Middle frontal gyrus (tissue), 1 donor: ENCODE data around the gene CHCHD3.

Experiments used
- DNase-seq: peaks from one replicate; pipeline ENCODE4 v3.0.0-alpha.2; 2015; ENCODE audit warnings: low spot score; ENCODE audit errors: extremely low spot score

CHCHD3 gene

DNA sequence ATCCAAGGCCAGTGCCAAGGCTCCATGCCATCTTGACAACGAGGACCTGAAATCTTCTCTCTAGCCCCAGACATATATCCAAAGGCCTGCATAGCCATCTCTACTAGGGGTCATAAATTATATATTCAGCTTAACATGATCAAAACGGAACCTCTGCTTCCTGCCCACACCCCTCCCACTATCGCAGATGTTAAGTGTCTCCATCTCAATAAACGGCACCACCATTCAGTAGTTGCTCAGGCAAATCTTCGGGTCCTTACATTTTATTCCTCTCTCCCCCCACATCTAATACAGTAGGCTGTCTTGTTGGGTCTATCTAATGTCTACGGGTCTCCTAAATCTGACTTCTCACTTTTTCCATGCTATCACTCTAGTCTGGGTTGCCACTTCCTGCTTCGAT lies 304.5 kb downstream of the CHCHD3 start:
- DNase-seq, result no peak

DNA sequence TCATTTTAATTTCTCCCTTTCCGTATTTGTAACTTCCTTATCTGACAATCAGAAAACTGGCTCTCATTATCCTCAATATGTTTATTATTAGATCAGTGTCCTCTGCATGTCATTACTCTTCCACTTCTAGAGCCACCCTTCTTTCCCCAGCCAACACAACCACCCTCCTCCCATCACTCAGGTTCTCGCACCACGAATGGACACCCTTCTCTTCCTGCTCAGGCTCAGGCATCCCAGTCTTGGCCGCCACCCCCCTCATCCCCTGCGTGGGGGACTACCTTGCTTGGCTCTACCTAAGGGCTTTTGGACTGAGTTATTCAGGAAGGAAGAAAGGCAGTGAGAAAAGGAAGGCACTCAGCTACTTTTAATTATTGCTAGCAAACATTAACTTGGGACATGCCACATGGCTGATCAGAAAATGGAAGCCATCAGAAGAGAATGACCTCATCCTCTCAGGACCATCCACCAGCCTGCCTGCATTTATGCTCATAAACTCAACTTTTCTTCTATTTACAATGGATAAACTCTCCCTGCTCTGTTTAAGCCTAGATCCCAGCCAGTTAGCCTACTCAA lies 305.8 kb downstream of the CHCHD3 start:
- DNase-seq, result no peak

DNA sequence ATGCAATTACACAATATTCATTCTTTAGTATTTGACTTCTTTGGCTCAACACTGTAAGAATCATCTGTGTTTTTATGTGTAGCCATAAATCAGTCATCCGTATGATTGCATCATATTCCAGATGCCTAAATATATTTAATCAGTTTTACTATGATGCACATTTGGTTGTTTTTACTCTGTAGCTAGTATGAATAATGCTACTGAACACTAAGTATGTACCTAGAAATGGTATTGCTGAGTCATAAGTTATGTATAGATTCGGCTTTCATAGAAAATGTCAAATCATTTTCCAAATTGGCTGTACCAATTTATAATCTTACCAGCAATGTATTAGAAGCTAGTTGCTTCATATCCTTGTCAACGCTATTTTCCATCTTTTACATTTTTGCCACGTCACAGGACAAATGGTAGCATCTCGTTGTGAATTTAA lies 308.3 kb downstream of the CHCHD3 start:
- no peak for DNase-seq

DNA sequence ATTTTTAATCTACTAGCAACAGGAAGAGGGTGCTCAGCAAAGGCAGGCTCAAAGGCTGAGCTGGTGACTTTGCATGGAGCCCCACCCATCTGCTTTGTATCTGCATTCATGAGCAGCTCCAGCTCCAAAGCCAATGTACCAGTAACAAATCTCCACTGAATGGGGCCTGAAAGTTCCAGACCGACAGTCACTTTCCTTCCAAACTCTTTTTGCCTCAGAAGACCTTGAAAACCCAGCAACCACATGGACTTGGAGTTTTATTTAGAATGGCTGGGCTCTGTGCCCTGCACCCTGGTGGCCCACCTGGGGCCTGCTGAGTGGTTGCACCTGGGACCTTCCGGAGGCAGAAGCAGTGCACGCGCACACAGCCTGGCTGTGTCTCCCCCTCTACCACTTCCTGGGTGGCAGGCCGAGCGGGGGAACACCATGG lies 310.6 kb downstream of the CHCHD3 start:
- no peak for DNase-seq

DNA sequence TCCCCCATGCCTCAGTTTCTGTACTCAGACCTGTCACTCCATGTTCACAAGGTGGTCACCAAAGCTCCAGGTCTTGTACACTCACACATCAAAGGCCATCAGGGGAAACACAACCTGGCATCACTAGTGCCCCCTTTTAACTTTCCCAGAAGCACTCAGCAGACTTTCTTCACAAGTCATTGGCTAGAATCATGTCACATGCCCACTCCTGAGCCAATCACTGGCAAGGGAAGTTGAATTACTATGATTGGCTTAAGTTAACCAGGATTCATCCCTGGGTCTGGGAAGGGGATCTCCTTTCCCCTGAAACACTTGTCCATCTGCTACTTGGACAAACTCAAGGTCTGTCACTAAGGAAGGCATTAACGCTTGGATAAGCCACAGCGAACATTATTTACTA lies 311.8 kb downstream of the CHCHD3 start:
- DNase-seq, result no peak

DNA sequence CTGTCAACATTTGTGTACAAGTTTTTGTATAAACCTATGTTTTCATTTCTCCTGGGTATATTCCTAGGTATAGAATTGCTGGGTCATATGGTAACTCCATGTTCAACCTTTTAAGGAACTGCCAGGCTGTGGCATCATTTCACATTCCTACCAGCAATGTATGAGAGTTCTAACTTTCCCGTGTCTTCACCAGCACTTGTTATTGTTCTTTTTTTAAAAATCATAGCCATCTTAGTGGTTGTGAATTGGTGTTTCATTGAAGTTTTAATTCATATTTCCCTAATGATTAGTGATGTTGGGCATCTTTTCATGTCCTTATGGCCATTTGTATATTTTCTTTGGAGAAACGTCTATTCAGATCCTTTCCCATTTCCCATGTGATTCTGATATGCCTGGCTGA lies 312.6 kb downstream of the CHCHD3 start:
- no peak for DNase-seq

DNA sequence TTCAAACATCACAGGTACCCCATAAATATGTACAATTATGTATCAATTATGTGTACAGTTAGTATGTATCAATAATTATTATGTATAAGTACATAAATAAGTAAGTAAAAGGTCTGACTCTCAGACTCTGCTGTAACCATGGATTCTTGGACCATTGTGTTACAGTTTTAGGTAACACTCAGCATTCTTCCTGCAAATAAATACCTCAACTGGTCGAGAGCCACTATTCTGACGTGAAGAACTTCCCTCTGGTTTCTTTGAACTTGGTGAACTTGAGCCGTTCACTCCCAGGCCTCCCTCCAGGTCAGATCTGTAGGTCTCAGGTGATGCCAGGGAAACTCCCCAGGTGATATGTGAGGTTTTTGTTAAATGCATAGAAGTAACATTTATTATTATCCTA lies 313.8 kb downstream of the CHCHD3 start:
- DNase-seq, result no peak

DNA sequence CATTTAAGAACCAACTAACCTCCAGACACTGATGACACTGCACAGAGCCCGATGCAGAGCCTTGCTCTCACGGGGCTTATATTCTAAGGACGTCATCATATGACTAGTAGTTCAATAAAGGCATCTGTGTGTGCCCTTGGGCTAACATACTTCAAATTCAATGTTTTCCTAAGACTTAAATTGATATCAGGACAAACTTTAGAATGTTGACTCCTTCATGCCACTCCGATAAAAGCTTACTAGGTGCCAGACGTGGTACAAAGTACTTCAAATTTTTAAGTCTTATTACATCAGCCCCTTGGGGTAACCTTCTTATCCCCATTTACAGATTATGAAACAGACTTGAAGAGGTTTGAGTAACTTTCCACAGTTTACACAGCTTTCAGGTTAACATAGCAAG lies 314.5 kb downstream of the CHCHD3 start:
- no peak for DNase-seq

DNA sequence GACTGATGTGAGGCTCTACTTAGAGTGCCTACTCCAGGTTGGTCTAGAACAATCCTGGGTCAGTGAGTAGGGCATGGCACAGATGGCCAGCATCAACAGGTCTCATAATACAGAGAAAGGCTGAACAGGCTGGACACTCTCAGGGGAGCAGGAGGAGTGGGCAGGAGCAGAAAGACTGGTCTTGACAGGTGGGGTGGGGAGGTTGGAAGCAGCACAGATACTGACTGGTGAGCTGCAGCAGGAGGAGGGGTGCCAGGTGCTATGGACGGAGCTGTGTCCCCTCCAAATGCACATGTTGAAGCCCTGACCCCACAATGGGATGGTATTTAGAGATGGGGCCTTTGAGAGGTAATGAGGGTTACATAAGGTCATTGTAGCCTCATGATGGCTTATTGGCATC lies 315.2 kb downstream of the CHCHD3 start:
- DNase-seq, result no peak

DNA sequence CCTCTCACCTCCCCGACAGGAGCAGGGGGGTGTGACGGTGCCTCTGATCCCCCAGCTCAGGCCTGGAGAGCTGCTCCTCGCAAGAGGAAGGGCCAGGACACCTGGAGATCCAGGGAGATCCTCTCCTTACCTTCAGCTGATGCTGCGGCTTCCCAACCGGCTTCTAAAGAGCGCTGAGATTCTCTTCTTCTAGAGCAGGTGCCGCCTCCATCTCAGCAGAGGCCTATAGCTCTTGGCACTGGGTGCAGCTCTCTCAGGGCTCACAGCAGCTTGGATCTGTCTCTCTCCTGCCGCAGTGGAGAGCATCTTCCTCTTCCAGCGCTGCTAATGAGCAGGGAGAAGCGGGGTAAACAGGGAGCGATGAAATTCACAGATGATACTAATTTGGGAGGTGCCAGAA lies 316.0 kb downstream of the CHCHD3 start:
- no peak for DNase-seq

DNA sequence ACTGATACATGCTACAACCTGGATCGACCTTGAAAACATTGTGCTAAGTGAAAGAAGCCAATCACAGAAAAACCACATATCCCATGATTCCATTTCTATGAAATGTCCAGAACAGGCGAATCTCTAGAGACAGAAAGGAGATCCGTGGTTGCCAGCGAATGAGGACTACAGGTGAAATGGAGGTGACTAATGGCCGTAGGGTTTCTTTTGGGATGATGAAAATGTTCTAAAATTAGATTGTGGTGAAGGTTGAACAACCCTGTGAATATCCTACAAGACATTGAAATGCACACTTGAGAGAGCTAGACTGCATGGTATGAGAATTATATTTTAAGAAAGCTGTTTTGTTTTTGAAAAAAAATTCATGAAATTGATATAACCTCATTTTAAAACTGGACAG lies 317.1 kb downstream of the CHCHD3 start:
- no peak for DNase-seq

DNA sequence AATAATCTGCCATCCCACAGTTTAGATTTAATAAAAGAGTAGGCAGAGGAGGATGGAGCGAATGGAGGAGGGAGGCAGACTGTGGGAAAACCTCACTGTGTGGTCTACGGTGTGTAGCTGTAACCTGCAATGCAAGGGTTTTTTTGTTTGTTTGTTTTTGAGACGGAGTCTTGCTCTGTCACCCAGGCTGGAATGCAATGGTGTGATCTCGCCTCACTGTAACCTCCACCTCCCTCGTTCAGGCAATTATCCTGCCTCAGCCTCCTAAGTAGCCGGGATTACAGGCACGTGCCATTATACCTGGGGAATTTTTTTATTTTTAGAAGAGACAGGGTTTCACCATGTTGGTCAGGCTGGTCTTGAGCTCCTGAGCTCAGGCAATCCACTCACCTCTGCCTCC lies 321.0 kb downstream of the CHCHD3 start:
- no peak for DNase-seq

DNA sequence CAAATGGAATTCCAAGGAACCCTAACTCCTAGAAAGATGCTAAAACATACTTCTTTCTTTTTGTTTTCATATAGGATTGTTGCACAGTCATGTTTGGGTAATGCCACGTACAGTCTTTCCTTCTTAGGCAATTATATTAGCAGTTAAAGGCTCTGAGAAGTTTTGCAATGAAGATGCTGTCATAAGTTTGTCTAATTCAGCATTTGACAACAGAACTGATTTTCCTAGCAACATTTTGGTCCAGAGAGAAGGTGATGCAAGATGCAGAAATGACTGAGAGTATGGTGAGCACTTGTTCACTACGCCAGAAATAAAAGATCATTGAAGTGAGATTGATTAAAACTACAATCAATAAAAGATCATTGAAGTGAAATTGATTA lies 321.7 kb downstream of the CHCHD3 start:
- DNase-seq, result no peak

DNA sequence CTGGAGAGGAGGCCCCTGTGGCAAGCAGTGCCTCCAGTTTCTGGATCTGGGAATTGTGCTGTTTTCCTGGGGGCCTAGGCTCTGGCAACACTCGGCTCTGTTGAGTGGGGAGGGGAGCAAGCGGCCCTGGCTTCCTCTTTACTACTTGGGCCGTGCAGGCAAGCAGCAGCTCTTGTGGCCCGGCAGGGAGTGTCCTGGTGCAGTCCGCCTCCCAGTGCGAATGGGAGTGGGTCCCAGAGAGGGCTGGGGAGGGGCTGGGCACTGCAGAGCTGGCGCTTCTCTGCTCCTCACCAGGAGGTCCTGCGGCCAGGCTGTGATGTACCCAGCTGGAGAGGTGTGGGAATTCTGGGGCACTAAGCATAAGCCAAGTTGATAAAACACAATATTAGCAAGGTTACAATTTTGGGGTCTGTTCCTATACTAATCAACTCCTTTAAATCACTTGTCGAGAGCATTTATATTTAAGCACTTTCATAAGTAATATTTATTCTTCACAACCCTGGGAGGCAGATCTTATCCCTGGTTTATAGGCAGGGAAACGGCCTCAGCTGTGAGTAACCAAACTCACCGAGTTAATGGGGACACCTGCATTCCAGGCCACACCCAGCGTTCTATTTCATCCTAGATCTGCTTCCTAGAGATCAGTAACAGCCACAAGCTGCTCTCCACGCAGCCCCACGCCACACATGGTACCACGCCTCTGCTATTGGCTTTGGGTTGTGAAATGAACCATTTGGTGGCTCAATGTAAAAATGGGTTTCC lies 322.2 kb downstream of the CHCHD3 start:
- DNase-seq, result no peak

DNA sequence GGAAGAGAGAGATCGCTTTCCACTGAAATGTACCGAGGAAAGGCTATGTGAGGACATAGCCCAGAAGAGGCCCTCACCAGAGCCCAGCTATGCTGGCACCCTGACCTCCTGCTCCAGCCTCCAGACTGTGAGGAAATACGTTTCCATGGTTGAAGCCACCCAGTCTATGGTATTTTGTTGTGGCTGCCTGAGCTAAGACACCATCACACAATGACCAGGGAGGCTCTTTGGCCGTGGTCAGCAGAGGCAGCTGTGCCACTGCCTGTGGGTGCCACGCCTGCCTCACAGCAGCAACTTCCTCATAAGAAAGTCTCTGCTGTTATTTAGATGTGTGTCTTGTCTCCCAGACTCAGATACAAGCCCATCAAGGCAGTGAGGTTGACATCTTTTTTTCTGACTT lies 322.9 kb downstream of the CHCHD3 start:
- DNase-seq, result no peak

DNA sequence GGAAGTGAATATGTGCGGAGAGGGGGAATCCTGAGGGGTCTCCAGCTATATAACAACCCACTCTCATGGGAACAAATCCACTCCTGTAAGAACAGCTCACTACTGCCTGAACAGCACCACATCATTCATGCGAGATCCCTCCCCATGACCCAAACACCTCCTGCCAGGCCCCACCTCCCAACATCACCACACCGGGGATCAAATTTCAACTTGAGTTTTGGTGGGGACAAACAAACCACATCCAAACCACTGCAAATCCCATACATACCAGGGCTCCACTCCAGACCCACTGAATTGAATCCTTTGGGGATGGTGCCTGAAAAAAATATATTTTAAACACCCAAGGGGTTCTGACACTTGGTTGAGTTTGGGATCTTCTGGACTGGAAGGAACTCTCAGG lies 324.1 kb downstream of the CHCHD3 start:
- DNase-seq, result no peak

DNA sequence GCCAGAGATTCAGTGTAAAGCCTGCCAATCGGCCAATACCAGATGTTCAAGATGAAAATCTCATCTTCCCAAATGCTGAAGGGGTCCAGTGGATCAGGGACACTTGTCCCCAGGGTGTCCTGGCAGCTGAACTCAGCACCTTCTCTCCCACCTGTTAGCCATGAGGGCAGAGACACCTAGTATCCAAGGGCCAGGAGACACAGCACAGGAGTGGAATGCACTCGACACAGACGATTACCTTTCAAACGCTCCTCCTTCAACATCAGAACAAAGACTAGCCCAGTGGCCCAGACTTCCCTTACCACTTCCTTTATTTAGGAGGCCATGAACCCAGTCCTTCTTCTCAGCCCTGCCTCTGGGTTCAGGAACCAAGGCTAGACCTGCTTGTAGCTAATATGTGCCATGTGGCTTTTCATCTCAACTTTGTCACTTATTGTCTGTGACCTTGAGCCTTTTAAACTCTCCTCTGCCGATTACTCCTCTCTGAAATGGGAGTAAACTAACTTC lies 325.4 kb downstream of the CHCHD3 start:
- DNase-seq, result no peak

DNA sequence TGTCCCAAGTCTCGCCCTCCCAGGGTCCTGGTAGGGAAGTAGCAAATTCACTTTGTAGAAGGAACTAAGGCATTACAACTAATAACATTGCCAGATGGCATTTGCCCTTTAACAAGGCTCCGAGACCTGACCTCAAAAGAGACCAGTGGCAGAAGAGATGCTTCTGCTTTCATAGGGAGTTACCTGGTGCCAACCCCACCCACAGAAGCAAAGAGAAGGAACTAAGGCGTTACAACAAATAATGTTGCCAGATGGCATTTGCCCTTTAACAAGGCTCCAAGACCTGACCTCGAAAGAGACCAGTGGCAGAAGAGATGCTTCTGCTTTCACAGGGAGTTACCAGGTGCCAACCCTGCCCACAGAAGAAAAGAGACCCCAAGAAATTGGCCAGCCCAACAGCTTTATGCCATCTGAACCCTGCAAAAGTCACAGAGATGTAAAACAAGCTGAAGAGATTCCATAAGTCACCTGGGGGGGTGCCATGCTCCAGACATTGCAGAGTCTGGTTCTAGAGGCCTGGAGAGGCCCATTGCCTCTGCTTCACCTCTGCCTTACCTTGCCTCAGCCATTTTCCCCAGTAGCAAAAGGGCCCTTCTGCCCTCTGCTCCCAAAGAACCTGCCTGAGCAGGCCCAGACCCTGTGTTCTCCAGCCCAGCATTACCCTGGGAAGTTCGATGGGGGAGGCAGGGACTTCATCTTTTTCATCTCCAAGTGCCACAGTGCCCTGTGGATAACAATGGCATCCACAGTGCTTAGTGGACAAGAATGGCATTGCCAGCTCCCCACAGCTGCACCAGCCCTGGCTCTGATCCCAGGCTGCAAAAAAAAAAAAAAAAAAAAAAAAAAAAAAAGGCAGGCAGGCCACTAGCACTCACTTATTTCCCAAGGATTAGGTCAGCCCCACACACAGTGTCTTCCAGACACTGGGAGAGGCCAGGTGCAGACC lies 326.1 kb downstream of the CHCHD3 start:
- DNase-seq, result peak; percentile 39

DNA sequence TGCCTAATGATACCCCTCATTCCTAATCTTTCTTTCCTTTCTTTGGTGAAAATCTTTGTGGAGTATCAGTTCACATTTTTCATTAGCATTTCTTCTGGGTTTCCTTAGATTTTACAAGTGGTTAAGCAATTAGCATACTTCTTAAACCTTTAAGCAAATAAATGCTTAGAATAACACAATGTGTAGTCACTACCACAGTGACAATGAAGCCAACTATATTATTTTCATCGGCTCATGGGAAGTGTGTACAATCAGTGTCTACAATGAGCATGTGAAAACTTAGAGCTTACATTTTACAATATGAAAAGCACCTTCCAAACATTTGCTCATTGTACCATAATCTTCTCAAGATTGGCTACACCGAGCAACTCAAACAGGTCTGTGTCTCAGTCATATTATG lies 329.5 kb downstream of the CHCHD3 start:
- no peak for DNase-seq

DNA sequence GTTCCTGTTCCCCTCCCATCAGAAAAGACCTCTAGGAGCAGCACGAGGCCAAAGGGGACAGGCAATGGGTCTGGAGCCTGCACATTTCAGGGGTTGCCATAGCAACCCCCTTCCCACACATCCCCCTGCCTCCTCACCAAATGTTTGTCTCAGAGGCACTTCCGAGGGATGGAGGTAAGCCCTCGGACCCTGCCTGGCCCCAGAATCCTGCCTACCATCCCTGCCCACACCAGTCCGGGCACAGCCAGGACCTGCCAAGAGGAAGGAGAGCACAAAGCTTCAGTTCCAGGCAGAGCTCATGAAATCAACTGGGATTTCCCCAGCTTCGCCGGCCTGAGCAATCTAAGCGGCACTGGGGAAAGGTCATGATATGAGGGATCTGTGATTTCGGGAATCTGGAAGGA lies 330.6 kb downstream of the CHCHD3 start:
- DNase-seq, result no peak

DNA sequence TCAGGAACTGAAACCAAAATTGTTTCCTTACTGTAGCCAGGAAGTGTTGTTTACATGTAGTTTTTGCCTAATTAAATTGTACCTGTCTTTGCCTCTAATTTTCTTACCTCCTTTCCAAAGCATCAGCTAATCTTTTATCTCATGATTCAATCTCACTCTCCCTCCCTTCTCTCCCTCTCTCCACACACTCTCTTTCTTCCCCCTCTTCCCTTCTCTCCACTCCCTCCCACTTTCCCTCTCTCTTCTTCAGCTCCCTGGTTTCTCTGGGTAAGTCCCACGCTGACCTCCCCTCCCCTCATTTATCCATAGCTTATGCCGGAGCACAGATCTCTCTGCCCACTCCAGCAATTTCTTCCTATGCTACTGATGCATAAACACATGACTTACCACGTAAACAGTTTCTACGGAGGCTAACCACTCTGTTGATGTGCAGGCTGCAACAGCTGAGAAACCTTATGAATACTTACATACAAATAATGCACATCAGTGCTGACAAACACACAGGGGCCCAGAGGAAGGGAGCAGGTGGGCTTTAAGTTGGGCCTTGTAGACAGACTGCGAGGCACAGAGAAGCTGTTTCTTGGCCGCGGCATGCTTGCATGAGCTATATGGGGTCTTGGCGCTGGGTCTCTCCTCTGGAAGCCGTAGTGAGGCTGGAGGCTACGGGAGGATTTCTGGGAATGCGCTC lies 331.2 kb downstream of the CHCHD3 start:
- DNase-seq, result no peak
